ENCODE results near the gene PRXL2C.
"Not testable (repeated sequence)": the region's sequence is repeated elsewhere in the genome, so short reads cannot be mapped to it uniquely, and the experiment has no call there.

The PRXL2C gene

DNA sequence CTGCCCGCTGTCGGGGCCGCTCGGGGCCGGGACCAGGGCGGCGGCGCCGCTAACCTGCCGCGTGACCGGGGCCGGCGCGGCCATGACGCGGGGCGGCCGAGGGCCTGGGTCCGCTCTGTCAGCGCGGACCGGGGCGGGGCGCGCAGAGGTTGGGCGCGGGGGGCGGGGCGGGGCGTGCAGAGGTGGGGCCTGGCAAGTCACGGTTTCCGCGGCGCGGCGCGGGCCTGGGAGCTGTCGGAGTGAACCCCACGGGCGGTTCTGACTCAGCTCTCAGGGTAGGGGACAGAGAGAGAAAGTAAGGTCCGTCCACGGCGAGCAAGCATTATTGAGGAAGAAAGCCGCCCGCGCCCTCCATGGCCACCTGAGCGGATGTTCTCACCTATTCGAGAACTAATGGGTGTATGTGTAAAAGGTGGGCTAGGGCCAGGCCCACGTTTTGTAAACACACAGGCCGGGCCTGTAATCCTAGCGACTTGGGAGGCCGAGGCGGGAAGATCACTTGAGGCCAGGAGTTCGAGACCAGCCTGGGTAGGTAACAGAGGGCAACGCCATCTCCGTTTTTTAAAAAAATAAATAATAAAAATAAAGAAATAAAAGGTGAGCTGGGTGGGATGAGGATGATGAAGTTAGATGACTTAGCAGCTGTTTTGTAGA is at the start of gene PRXL2C:
Gene PRXL2C, minus strand, starts transcription at position 120 of the 654 bp plus-strand sequence. Its CDS starts 36 bp downstream, at position 84.
- DNase-seq = peak; percentile 75

GRCh38 chr9:96700721-96701375 is 45.7 kb upstream of the PRXL2C start:
- not testable (repeated sequence) for DNase-seq

DNA sequence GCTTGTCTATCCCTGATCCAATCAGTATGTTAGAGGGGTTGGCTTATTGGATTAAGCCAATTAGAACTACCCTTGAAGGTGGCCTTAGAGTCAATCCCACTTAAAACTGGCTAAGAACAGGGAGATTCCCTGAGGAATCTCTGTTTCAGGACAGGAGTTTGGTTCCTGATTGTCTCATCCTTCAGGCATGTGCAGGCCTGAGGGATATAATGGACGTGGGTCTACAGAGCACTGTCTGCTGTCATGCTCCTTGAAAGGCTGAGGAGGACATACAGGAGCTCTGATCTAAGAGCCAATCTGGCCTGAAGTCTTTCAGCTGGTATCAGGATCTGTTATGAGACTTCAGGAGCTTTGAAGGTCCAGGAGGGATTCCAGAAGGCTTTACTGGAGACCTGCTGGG is 36.2 kb upstream of the PRXL2C start:
- DNase-seq = no peak

- no peak for DNase-seq
Measured at GRCh38 chr9:96688745-96689464, 33.8 kb upstream of the PRXL2C start.

DNA sequence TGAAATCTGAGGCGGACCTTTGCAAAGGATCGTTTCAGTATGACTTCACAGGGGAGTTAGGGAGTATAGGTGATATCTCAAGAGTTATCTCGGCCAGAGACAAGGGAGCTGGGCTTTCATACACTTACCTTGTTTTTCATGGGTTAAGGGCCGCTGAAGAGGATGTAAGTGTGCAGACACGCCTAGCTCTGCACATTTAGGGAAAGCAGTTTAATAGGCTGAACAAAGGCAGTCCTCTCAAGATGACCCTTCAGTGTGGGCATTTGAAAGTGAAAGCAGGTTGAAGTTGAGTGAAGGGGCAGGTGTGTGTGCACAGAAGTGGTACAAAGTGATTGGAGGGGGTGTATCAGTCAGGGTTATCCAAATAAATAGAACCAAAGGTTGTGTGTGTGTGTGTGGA is 33.1 kb upstream of the PRXL2C start:
- DNase-seq = peak; percentile 66

- DNase-seq = peak; percentile 73
Measured at GRCh38 chr9:96686638-96687335, 31.7 kb upstream of the PRXL2C start.

DNA sequence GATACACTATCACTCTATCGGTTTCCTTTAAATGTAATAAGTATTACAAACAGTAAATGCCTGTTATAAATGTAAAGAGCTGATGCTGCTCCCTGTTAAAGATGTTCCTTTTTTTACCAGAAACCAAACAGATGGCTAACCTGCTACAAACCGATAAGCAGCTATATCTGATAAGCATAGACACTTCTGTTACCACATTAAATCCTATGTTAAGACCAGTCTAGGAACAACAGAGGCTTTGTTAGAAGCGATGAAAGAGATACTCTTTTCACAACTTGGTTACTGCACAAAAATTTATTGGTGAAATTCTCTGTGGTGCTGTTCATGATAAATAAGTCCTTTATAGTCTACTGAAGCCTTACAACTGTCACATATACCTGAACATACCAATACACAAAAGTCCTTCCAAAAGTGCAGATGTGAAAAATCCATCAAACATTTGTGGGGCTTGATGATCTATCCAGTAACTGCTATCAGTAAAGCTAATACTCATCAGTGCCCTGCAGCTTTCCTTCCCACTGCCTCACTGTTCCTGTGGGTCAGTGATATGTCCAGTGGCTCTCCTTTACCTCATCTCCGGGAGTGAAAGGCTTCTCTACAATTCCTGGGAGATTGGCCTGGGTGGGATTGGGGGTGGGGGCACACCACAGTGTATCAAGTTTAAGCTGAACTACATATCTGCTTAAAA is 25.8 kb upstream of the PRXL2C start:
- no peak for DNase-seq

DNA sequence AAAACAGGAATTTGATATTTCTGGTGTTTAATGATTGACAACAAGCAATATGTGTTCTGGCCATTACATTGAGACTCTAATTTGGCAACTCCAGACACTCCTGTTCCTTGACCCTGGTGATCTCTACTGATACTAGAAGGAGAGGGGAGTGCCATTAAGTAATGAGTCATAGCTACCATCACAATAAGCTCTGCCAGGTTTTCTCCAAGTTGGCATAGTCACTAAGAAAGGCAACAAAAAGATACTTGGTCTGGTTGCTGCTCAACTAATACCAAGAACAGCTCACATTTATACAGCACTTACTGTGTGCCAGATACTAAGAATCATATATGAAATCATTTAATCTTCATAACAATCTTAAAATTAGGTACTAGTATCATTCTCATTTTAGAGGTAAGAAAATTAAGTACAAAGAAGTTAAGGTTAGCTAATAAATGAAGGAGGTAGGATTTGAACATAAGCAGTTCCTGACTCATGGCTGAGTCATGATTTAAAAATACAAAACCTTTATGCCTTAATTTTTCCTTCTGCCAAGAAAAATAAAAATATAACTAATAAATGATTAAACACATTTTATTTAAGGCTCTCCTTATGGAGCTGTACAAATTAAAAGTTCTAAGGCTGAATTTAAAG is 19.9 kb upstream of the PRXL2C start:
- DNase-seq = no peak

DNA sequence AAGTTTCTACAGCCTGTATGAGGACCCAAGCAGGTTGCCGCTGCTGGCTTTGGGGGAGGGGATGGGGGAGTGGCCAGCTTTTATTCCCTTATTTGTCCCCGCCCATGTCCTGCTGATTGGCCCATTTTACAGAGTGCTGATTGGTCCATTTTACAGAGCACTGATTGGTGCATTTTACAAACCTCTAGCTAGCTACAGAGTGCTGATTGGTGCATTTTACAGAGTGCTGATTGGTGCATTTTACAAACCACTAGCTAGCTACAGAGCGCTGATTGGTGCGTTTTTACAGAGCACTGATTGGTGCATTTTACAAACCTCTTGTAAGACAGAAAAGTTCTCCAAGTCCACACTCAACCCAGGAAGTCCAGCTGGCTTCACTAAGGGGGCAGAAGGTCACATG is 18.7 kb upstream of the PRXL2C start:
- not testable (repeated sequence) for DNase-seq

DNA sequence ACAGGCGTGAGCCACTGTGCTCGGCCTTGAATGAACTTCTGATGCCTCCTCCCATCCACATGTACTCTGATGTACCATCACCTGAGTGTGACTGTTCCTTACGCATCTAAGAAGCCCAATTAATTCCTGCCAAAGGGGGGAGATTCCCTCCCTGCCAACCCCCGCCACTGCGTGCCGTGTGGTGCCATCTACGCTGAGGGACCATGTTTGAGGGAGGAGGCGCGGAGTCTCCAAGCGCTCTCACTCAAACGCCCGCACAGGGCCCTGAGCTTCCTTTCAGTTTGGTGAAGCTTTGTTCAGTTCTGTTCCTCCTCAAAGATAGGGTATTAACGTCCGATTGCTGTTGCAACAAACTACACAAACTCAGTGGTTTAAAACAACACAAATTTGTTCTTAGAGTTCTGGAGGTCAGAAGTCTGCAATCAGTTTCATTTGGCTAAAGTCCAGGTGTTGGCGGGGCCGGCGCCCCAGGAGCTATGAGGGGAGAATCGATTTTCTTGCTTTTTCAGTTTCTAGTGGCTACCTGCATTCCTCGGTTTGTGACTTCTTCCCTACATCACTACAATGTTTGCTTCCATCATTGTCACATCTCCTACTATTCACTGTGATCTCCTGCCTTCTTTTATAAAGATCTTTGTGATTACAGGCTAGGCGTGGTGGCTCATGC is 13.9 kb upstream of the PRXL2C start:
- DNase-seq = no peak

DNA sequence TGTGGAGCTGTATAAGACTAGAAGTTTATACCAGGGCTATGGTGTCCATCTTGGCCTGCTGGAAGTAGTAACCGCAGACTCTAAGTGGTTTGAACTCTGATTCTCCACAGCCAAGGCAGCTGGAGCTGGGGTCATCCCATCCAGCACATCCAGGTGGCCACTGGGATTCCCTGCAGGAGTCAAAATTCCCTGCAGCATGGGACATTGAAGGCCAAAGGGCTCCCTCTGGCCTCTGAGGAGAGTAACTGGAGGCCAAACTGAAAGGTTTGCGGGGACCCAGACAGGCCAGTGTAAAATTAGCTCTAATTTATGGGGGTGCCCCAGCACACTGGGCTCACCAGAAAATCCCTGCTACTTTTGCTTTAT is 12.2 kb upstream of the PRXL2C start:
- no peak for DNase-seq

DNA sequence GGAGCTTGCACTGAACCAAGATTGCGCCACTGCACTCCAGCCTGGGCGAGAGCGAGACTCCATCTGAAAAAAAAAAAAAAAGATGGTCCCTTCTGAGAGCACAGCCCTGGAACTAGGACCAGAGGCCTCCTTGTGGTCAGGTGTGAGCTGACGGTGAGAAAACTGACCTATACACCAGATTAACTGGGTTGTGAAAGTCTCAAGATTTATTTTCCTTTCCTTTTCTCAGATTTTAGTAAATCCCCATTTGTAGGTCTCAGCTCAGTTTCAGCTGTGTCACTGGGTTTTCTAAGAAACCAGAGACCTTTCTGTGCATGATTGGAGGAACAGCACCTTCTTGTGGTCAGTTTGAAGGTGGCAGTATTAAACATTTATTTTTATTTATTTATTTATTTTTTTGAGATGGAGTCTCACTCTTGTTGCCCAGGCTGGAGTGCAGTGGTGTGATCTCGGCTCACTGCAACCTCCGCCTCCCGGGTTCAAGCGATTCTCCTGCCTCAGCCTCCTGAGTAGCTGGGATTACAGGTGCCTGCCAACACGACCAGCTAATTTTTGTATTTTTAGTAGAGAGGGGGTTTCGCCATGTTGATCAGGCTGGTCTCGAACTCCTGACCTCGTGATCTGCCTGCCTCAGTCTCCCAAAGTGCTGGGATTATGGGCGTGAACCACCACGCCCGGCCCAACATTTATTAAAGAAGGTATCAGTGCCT is 11.7 kb upstream of the PRXL2C start:
- DNase-seq = peak; percentile 20

DNA sequence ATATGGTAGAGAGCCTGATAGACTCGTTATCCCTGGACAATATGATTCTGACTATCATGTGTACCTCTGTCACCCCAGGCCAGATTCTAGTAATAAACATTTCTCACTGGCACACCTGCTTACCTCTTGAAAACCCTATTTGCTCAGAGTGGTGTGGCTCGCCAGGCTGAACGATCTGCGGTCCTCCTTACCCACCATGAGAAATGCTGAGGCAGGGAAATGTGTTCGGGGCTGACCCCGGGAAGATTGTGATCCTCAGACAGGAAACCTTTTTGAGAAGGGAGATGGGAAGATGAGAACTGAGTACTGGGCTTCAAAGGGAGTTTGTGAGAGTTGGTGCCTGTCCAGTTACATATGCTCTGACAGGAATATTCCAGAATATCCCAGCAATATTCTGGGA is 10.7 kb upstream of the PRXL2C start:
- no peak for DNase-seq

DNA sequence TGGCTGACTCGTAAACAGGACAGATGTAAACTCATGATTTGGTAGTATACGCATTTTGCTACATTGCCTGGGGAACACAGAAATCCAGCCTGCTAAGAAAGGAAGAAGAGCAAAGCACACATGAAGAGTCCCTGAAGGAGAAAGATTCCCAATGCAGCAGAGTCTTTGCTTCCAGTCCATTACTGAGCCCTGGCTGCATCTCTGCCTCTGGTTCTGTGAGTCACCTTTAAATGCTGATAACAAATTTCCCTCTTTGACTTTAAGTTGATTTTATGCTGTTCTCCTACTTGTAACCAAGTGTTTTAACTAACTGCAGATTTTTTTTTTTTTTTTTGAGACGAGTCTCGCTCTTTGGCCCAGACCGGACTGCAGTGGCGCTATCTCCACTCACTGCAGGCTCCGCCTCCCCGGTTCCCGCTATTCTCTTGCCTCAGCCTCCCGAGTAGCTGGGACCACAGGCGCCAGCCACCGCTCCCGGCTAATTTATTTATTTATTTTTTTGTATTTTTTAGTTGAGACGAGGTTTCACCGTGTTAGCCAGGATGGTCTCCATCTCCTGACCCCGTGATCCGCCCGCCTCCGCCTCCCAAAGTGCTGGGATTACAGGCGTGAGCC is 8.5 kb upstream of the PRXL2C start:
- no peak for DNase-seq

DNA sequence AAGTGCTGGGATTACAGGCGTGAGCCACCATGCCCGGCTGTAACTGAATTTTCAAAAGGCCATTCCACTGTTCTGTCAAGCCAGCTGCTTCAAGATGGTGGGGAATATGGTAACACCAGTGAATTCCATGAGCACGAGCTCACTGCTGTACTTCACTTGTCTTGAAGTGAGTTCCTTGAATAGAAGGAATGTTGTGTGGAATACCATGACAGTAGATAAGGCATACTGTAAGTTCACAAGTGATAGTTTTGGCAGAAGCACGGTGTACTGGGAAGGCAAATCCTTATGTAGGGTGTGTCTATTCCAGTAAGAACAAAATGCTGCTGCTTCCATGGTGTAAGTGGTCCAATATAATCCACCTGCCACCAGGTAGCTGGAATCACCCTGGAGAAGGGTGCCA is 6.6 kb upstream of the PRXL2C start:
- DNase-seq = no peak

GRCh38 chr9:96660692-96661248 is 5.7 kb upstream of the PRXL2C start:
- no peak for DNase-seq

- DNase-seq = peak; percentile 84
Measured at GRCh38 chr9:96654450-96655197, 493 bp downstream of the PRXL2C start.

- peak; percentile 10 for DNase-seq
Measured at GRCh38 chr9:96651626-96652025, 3.5 kb downstream of the PRXL2C start.

DNA sequence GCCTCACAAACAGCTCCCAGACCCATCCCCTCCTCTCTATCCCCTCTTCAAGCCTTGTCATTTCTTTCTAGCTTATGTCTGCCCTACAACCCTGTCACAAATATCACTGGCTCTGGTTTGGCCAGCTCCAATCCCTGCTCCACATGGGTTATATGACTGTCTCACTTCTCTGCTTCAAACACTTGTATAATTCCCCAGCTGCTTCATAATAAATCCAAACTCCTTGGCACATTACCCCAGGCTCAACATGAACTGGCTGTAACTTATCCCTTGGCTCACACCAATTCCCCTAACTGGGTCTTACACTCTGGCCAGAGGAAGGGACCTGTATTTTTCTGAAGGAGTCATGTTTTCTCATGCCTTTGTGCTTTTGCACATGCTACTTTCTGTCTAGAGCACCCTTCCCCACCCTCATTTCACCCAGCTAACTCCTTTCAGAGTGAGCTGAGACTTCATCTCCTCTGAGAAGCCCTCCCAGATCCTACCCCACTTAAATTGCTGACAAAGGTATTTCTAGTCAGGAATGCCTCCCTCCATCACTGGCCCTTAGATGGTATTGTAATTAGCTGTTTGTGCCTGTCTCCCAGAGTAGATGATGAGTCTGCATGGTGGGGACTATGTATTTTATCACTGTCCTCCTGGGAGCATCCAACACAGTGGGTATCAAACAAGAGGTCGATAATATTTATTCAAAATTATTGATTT is 5.3 kb downstream of the PRXL2C start:
- DNase-seq = no peak
